Erythroblast (primary cell): ENCODE results near the gene FRYL.

Experiments used
- GATA1 ChIP-seq: IDR thresholded peaks from 2 replicates; pipeline ENCODE4 v1.6.1; 2011; ENCODE audit warnings: low read depth, mild to moderate bottlenecking, control low read depth, low read length, moderate library complexity
- POLR2A ChIP-seq: IDR thresholded peaks from 2 replicates; pipeline ENCODE4 v1.6.1; 2011; ENCODE audit warnings: mild to moderate bottlenecking, low read length

GRCh38 chr4:48667148-48667547 is 112.9 kb downstream of the FRYL start:
- TF ChIP-seq POLR2A (no peak), GATA1 (no peak)
